KMS-11 (cell line): ENCODE results near the gene TRIO.

ENCODE experiments used
- H2AFZ ChIP-seq: fragments of 200-600 bp; sonication (generic); 2 replicates; pipeline ENCODE4 v1.6.1; 2016; ENCODE audit warnings: antibody characterized with exemption, mixed run types, low read depth
- H3K27ac ChIP-seq: fragments of 200-600 bp; sonication (generic); 2 replicates; pipeline ENCODE4 v1.6.1; 2016; ENCODE audit warnings: mild to moderate bottlenecking, mixed run types
- H3K27me3 ChIP-seq: fragments of 200-600 bp; sonication (generic); 2 replicates; pipeline ENCODE4 v1.6.1; 2017; ENCODE audit warnings: mild to moderate bottlenecking, low read depth, mixed run types, moderate library complexity; ENCODE audit not compliant: insufficient read depth
- H3K36me3 ChIP-seq: fragments of 200-600 bp; sonication (generic); 2 replicates; pipeline ENCODE4 v1.6.1; 2017; ENCODE audit warnings: mild to moderate bottlenecking, mixed run types; ENCODE audit not compliant: insufficient read depth
- H3K4me1 ChIP-seq: fragments of 200-600 bp; sonication (generic); 2 replicates; pipeline ENCODE4 v1.6.1; 2016; ENCODE audit warnings: mild to moderate bottlenecking, low read depth, mixed run types; ENCODE audit not compliant: poor library complexity, severe bottlenecking
- H3K4me2 ChIP-seq: fragments of 200-600 bp; sonication (generic); 2 replicates; pipeline ENCODE4 v1.7.0; 2016; ENCODE audit warnings: mild to moderate bottlenecking, mixed run types
- H3K4me3 ChIP-seq: fragments of 200-600 bp; sonication (generic); IDR thresholded peaks from 2 replicates; pipeline ENCODE4 v1.6.1; 2017; ENCODE audit warnings: low read depth, low read length, mixed read lengths; ENCODE audit not compliant: insufficient read depth
- H3K79me2 ChIP-seq: fragments of 200-600 bp; sonication (generic); 2 replicates; pipeline ENCODE4 v1.6.1; 2016; ENCODE audit warnings: low read depth, mixed run types; ENCODE audit not compliant: insufficient read depth
- H3K9ac ChIP-seq: fragments of 200-600 bp; sonication (generic); 2 replicates; pipeline ENCODE4 v1.6.1; 2016; ENCODE audit warnings: mild to moderate bottlenecking, mixed run types
- H4K20me1 ChIP-seq: fragments of 200-600 bp; sonication (generic); 2 replicates; pipeline ENCODE4 v1.6.1; 2016; ENCODE audit warnings: mild to moderate bottlenecking, mixed run types; ENCODE audit not compliant: insufficient read depth
- CTCF ChIP-seq: fragments of 200-600 bp; sonication (generic); conservative IDR thresholded peaks from 2 replicates; pipeline ENCODE4 v1.6.1; 2017; ENCODE audit warnings: low read depth, mild to moderate bottlenecking, antibody characterized with exemption, low read length, moderate library complexity, mixed read lengths

TRIO gene

GRCh38 chr5:14226149-14226548 lies 83.0 kb downstream of the TRIO start:
- Histone ChIP-seq H3K79me2 (peaks cover 88% of the 10 kb centered on the region), H3K27ac (no peak overlapping the region), H3K36me3 (no peaks in the 10 kb centered on the region), H3K4me1 (peaks cover 52% of the 10 kb centered on the region), H4K20me1 (no peaks in the 10 kb centered on the region), H3K27me3 (no peaks in the 10 kb centered on the region), H2AFZ (no peak overlapping the region), H3K9ac (no peak overlapping the region), H3K4me3 (no peak overlapping the region), H3K4me2 (no peak overlapping the region)
- TF ChIP-seq CTCF = no peak

- Histone ChIP-seq H3K4me3 (no peak overlapping the region), H3K27ac (no peak overlapping the region), H3K27me3 (no peaks in the 10 kb centered on the region), H4K20me1 (no peaks in the 10 kb centered on the region), H2AFZ (no peak overlapping the region), H3K4me1 (peaks cover 48% of the 10 kb centered on the region), H3K36me3 (no peaks in the 10 kb centered on the region), H3K9ac (no peak overlapping the region), H3K79me2 (peaks cover 88% of the 10 kb centered on the region; the same call in 1 of the 2 replicates), H3K4me2 (no peak overlapping the region)
- TF ChIP-seq CTCF = no peak
These were observed 83.4 kb downstream of the TRIO start for GRCh38 chr5:14226554-14226953.

GRCh38 chr5:14226992-14227391 lies 83.8 kb downstream of the TRIO start:
- H3K4me1 ChIP-seq = peaks cover 45% of the 10 kb centered on the region
- no peak overlapping the region for H3K4me2 ChIP-seq
- no peaks in the 10 kb centered on the region for H3K27me3 ChIP-seq
- H3K36me3 ChIP-seq = no peaks in the 10 kb centered on the region
- no peak overlapping the region for H3K4me3 ChIP-seq
- H2AFZ ChIP-seq = no peak overlapping the region
- peaks cover 88% of the 10 kb centered on the region for H3K79me2 ChIP-seq
- TF ChIP-seq CTCF = no peak
- no peak overlapping the region for H3K27ac ChIP-seq
- H3K9ac ChIP-seq = no peak overlapping the region
- no peaks in the 10 kb centered on the region for H4K20me1 ChIP-seq

GRCh38 chr5:14227513-14227912 lies 84.4 kb downstream of the TRIO start:
- Histone ChIP-seq H3K4me1 (peaks cover 45% of the 10 kb centered on the region), H3K36me3 (no peaks in the 10 kb centered on the region), H4K20me1 (no peaks in the 10 kb centered on the region), H3K27ac (no peak overlapping the region), H3K4me3 (no peak overlapping the region), H2AFZ (no peak overlapping the region), H3K9ac (no peak overlapping the region), H3K79me2 (peaks cover 88% of the 10 kb centered on the region), H3K4me2 (no peak overlapping the region; the same call in 1 of the 2 replicates), H3K27me3 (no peaks in the 10 kb centered on the region)
- TF ChIP-seq CTCF = no peak
